GM21360 (cell line): ENCODE results near the gene CASP10.
"Not testable (repeated sequence)": the region's sequence is repeated elsewhere in the genome, so short reads cannot be mapped to it uniquely, and the experiment has no call there.

ENCODE experiments used
- ATAC-seq: cut with Tn5 transposase; IDR thresholded peaks from one replicate; pipeline ENCODE4 v1.9.1; 2021; ENCODE audit warnings: mild to moderate bottlenecking, moderate library complexity; ENCODE audit not compliant: unreplicated experiment

Gene CASP10

GRCh38 chr2:201182650-201183364, at the start of gene CASP10:
Gene CASP10, plus strand, starts transcription at chr2:201183141. Its CDS starts 2,637 bp downstream, at chr2:201185778.
- peak; percentile 70 for ATAC-seq

- ATAC-seq = no peak
Measured at GRCh38 chr2:201135386-201135785, 47.6 kb upstream of the CASP10 start.

GRCh38 chr2:201136889-201137321, 46.0 kb upstream of the CASP10 start:
- no peak for ATAC-seq

- ATAC-seq = no peak
Measured at GRCh38 chr2:201137505-201138400, 45.2 kb upstream of the CASP10 start.

GRCh38 chr2:201138401-201138970, 44.5 kb upstream of the CASP10 start:
- no peak for ATAC-seq

- not testable (repeated sequence) for ATAC-seq
Measured at GRCh38 chr2:201138986-201139781, 43.8 kb upstream of the CASP10 start.

GRCh38 chr2:201139836-201140604, 42.9 kb upstream of the CASP10 start:
- ATAC-seq = no peak

- ATAC-seq = no peak
Measured at GRCh38 chr2:201144101-201145051, 38.6 kb upstream of the CASP10 start.

- no peak for ATAC-seq
Measured at GRCh38 chr2:201148434-201148990, 34.4 kb upstream of the CASP10 start.

- ATAC-seq = no peak
Measured at GRCh38 chr2:201149064-201149820, 33.7 kb upstream of the CASP10 start.

- ATAC-seq = not testable (repeated sequence)
Measured at GRCh38 chr2:201149821-201150165, 33.1 kb upstream of the CASP10 start.

GRCh38 chr2:201150454-201151020, 32.4 kb upstream of the CASP10 start:
- ATAC-seq = no peak

- ATAC-seq = peak; percentile 83
Measured at GRCh38 chr2:201151127-201151981, 31.6 kb upstream of the CASP10 start.

- ATAC-seq = no peak
Measured at GRCh38 chr2:201152517-201152916, 30.4 kb upstream of the CASP10 start.

- ATAC-seq = no peak
Measured at GRCh38 chr2:201152999-201153815, 29.7 kb upstream of the CASP10 start.
